ENCODE results near the gene STEAP3. TPM values are rescaled to one million over a fixed set of nuclear protein-coding genes. Genes with fewer than 3 reads are reported as not detected.

Gene STEAP3
- total RNA-seq, 1 donor = 13.5 TPM

DNA sequence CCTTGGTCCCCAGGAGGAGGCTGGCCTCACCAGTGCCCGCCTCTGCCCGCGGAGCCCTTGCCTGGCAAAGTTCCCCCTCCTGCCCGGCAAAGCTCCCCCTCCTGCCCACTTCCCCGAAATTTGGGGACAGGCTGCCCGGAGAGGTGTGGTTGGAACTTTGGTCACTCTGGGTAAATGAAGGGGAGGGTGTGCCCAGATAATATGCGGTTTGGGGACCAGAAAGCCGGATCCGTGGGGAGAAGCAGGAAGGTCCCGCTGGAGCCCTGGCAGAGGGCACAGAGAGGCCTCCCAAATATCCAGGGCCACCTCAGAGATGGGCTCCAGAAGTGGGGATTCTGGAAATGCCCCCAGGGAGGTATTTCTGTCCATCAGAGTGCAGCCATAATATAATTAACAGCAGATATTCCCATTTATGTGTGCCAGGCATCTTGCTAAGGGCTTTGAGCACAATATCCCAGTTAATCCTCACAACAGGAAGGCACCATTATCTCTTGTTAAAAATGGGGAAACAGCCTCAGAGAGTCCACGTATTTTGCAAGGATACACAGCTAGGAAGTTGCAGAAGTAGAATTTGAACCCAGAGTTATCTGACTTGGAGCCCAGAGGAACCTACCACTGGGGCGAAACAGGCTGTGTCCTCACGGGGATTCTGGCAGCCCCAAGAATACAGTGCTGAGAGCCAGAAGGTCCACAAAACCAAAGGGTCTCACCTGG lies 914 bp downstream of the STEAP3 start:
- no peak for DNase-seq (ENCODE audit: low read depth in 2 of 3, low spot score in 2 of 3)

DNA sequence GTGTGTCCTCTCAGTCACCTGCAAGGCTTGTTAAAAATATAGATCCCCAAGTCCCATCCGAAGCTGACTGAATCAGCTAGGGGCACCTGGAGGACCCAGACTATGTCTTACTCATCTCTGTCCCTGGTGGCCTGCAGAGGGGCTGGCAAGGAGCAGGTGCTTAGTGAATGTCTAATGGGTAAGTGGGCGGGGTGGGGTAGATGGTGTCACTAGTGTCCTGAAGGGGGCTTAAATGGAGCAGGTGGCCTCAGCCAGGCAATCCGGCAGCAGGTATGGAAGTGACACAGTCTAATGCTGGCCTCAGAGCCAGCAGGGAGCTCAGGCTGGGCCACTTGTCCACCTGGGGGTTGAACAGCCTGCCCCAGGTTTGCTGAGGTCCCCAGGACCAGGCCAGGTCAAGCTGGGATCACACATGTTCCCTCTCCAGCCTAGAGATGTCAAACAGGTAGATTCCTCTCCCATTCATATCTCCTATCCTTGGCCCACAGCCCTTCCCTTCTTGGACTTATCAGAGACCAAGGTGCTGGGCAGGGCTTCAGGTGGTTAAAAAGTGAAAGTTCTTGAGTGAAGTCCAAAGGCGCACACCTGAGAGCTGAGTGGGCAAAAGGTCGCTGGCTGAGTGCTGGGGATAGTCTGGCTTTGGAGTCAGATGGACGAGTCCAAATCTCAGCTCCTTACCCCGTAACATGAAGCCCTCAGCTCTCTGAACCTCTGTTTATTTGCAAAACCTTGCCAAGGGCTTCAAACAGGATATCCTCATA lies 1.7 kb downstream of the STEAP3 start:
- peak in 1 of 3 donors; percentile 9 for DNase-seq (ENCODE audit: low read depth in 2 of 3, low spot score in 2 of 3)

DNA sequence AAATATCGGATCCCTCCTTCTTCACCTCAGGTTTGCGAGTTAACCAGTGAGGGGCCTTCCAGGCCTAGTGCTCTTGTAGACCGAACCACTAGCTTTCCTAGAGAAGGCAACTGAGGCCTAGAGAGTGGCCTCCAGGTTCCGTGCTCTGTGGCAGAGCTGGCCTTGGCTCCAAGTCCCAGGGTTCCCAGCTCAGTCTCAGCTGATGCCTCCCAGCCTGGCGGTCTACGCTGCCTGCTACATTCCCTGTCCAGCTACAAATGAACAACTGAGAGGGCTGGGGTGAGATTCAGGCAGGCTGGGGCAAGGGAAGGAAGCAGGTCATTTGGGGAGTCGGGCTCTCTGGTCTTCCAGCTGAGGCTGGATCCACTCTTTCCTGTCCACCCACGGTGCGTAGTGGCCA lies 2.3 kb downstream of the STEAP3 start:
- no peak for DNase-seq (ENCODE audit: low read depth in 2 of 3, low spot score in 2 of 3)

DNA sequence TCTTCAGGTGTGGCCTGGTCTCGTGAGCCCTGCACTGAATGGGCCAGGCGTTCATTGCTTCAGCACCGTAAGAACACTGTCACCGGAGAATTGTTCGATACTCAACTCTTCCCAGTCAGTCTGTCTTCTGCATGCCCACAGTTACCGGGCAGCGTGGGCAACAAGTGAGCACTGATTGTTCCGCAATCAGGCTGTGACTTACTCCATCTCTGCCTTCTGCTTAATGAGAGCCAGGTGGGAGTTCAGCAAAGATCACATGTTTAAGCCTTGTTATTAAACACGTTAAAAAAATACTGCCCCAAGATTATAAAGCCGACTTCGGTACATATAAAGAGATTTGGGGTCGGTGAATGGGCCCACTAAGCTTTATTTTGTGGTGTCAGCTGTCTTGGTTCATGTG lies 3.7 kb downstream of the STEAP3 start:
- no peak for DNase-seq (ENCODE audit: low read depth in 2 of 3, low spot score in 2 of 3)

DNA sequence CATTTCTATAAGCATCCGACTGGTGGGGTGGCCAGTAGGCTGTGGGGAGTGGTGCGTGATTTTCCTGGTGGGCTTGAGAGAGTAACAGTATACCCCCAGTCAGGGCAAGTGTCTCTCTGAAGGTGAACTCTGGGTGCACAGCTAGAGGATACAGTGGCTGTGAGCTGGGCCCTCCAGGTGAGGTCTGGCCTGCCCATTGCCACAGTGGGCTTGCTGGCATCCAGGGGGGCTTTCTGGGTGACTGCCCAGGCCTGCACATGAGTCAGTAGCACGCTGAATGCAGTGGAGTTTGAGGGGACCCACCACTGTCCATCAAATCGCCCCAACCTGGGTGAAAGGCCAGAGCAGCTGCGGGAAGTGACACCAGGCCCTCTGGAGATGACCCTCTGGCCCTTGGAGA lies 4.5 kb downstream of the STEAP3 start:
- no peak for DNase-seq (ENCODE audit: low read depth in 2 of 3, low spot score in 2 of 3)

DNA sequence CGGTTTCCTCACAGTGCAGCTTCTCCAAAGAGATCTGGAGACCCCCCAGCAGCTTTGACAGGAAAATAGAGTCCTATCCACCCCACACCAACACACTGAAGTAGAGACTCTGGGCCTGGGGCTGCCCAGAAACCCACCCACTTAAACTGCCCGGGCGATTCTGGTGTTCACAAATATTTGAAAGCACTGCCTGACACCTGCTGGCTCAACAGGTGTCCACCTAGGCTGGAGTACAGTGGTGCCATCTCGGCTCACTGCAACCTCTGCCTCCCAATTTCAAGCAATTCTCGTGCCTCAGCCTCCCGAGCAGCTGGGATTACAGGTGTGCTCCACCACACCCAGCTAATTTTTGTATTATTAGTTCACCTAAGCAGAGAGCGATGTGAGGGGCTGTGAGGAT lies 5.3 kb downstream of the STEAP3 start:
- no peak for DNase-seq (ENCODE audit: low read depth in 2 of 3, low spot score in 2 of 3)

DNA sequence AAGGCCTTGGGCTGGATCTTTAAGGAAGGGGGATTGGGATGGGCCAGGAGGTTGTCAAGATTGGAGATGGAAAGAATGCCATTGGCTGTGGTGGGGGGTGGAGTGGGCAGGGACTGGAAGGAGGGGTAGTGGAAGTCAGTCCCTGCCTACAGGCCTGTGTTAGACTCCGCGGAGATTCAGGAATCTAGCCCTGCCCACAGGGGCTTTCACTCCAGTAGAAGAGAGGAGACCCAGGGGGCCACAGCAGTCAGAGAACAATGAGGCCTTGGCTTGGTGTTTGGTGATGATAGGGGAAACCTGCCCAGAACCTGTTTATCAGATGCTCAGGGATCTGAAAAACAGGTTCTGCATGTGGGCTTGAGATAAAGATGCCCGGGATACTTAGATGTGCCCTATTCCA lies 6.1 kb downstream of the STEAP3 start:
- no peak for DNase-seq (ENCODE audit: low read depth in 2 of 3, low spot score in 2 of 3)

DNA sequence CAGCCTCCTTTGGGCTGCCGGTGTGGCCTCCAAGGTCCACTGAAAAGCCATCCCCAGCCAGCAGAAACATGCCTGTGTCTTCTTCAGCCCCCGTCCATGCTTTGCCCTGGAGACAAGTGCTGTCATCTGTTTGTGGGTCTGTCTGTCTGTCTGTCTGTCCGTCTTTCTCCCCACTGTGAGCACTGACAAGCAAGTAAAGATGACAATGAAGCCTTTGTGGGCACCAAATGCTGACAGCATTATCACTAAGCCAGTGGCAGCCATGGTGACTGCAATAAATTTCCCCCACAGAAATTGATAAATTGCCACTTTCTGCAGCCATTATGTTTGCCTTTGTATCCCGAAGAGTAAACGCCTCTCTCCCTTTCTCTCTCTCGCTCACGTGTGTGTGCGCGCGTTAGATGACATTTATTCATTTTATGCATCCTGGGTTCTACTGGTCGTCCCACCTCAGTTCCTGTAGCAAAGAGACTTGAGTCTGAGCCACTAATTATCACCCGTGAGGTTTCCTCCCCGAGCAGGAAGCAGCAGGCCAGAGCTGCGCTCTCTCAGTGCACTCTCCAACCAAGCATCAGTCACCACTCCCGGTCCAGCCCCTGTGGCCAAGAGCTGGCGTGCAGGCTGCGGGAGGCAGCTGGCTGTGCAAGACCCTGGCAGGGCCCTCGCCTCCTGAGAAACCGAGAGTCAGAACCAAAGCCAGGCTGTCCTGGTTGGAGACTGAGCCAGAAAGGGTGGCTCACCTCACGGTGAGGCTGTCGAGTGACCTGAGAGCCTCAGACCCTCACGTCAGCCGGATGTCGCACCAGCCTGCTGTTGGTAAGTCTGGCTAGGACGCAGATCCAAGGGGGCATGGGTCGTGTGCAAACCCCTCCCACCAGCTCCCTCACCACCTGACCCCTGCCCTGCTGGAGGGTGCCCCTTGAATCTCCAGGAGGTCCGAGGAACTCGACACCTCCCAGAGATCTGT lies 6.9 kb downstream of the STEAP3 start:
- no peak for DNase-seq (ENCODE audit: low read depth in 2 of 3, low spot score in 2 of 3)

DNA sequence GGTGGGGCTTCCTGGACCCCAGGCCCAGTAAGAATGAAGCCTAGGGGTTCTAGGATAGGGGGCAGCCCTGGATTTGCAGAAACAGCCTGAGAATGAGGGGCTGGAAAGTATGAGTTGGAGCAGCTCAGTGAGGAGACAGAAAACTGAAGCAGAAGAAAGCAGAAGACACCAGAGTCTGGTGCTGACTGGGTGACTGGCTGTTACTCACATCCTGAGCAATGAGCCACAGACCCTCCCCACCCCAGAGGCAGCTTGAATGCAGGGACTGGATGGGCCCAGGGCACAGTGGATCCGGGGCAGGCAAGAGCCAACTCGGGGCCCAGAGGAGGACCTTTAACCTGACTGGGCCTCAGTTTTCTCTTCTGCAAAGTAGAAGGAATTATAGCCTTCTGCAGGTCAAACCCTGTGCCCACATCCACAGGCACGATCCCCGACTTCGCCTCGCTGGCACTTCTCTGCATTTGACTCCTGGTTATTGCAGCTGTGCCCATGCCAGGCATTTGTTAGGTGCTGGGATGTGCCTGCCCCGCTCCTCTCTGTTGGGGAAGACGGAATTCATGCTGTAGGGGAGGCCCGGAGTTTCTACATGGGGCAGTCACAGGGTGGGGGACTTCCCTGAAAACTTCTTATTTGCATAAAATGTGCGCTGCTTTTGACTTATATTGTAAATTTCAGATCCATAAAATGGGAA lies 8.5 kb downstream of the STEAP3 start:
- DNase-seq (ENCODE audit: low read depth in 2 of 3, low spot score in 2 of 3) = no peak

DNA sequence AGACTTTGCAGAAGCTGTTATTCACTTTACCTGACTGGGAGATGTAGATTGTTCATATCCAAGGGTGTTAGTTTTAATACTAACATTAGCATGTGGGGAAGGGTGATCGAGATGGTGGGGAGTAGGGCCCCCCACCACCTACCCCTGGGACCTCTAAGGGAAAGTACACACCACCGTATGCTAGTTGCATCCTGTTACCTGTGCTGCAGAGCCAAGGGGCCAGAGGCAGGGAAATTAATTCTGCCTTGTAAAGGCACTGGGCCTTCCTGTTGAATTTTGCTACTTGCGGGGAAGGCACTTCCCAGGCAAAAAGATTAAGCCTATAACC lies 9.0 kb downstream of the STEAP3 start:
- no peak for DNase-seq (ENCODE audit: low read depth in 2 of 3, low spot score in 2 of 3)

DNA sequence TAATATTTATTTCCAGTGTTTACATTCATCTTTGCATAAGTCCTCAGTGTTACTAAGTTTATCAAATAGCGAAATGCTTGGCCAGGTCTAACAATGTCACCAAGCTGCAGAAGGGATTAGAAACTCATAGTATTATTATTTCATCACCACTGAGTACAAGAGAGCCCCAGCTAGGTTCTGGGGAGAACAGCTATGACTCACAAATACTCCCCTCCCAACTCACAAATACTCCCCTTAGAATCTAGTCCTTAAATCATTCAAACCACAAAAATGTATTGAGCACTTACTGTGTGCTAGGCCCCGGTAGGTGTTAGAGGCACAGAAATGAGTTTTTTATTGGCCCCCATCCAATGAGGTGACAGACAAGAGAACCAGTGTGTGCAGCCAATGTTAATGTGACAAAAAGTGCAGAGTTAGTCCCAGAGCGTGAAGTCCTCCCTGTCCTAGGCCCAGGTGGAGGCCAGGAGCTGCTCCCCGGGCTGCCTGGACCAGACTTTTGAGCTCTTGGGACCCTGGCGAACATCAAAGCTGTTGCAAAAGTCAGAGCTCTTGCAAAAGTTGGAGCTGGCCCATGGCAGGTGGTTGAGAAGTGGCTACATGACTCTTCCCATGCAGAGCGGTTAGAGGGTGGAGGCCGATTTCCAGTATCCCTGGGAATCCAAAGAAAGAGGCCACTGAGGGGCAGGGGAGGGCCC lies 9.8 kb downstream of the STEAP3 start:
- no peak for DNase-seq (ENCODE audit: low read depth in 2 of 3, low spot score in 2 of 3)

DNA sequence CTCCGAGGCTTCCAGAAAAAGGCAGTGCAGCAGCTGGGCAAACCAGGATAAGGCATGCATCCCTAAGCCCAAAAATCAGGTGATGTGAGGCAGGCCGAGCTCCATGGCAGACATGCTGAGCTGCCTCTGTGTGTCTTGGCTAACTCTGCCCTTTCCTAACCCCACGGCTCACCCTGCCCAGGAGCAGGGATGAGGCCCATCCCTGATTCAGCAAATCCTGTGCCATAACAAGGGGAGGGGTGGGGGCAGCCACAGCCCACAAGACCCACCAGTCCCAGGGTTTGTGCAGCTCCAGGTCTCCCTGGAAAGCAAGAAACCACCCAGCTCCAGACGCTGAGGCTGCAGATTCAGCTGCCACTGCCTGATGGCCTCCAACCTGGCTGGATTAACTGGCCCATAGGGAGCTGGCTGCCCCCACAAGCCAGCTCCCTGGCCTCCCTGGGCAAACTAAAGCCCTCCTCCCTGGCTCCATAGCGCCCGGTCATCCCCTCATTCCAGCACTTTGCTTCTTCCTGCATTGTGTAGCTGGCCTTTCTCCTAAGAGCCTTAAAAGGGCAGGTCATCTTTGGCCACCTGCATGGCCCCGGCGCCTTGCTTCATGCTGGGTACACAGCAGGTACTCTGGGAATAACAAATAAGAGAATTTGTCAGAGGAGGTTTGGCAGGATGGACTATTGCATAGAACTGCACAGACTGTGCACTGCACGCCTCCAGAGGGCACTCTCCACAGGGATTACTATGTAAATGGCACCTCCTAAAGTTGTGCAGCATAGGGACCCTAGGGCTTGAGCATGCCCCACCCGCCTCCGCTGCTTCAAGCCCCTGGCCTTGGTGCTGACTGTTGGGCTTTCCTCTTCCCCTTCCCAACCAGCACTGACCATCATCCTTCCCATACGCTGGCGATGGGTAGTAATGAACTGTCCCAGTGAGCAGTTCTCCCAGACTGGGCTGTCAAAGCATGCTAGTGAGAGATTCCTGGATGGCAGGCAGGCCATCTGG lies 10.7 kb downstream of the STEAP3 start:
- DNase-seq (ENCODE audit: low read depth in 2 of 3, low spot score in 2 of 3) = no peak

DNA sequence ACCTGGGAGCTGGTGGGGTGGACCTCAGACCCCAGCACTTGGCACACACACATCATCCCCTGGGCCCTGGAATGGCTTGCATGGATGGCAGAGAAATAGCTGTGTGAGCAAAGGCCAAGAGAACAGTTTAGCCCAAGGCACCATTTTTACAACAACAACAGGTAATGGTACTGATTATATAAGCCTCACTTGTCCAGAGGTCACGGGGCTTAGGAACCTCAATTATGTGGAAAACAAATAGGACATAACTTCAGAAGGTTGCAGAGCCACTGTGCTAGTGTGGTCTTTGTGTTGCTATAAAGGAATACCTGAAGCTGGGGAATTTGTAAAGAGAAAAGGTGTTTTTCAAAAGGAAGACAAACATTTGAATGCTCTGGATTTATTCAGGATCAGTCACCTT lies 13.2 kb downstream of the STEAP3 start:
- no peak for DNase-seq (ENCODE audit: low read depth in 2 of 3, low spot score in 2 of 3)

DNA sequence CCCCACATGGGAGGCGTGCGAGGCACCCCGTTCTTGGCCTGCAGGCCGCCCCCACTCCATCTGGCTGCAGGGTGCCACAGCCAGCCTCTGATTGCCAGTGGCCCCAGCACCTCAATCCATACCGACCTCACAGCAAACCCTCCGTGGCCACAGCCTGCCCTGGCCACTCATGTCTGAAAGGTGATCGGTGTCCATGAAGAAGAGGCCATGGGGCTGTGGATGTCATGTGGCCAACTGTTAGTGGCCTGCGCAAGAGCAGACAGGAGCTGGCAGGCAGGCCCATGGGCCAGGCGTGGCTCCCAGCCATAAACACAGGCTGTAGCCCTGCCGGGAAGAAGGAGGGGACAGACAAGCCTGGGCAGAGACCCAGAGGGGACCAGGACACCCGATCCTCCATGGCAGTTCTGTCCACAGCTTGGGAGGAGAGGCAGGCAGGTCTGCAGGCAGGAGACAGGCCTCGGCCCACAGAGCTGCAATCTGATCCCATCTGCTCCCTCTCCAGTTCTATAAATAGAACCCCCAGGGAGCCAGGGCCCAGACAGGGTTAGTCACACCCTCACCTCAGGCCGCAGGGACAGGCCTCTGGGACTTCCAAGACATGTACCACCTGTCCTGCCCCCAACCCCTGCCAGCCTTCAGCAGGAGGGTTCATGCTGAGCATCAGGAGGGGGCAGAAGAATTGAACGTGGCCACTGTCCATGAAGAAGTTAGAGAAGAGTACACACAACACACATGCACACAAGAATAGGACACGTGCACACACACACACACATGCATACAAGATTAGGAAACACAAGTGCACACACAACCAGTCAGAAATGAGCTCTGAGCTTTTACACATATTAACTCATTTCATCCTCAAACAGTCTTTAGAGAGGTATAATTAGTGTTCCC lies 16.9 kb downstream of the STEAP3 start:
- DNase-seq (ENCODE audit: low read depth in 2 of 3, low spot score in 2 of 3) = no peak

DNA sequence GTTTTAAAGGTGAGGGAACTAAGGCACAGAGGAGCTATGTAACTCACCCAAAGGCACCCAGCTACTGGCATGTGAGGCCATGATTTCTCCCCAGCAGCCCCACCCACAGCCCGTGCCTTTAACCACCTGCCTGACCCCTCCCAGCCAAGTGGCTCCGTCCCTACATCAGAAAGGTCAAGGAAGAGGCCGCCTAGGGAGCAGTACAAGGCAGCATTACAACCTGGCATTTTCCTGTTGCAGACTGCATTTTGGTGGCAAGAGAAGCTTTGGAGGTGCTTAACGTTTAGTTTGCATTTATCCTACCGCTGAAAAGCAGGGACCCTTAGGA lies 17.5 kb downstream of the STEAP3 start:
- DNase-seq (ENCODE audit: low read depth in 2 of 3, low spot score in 2 of 3) = no peak

DNA sequence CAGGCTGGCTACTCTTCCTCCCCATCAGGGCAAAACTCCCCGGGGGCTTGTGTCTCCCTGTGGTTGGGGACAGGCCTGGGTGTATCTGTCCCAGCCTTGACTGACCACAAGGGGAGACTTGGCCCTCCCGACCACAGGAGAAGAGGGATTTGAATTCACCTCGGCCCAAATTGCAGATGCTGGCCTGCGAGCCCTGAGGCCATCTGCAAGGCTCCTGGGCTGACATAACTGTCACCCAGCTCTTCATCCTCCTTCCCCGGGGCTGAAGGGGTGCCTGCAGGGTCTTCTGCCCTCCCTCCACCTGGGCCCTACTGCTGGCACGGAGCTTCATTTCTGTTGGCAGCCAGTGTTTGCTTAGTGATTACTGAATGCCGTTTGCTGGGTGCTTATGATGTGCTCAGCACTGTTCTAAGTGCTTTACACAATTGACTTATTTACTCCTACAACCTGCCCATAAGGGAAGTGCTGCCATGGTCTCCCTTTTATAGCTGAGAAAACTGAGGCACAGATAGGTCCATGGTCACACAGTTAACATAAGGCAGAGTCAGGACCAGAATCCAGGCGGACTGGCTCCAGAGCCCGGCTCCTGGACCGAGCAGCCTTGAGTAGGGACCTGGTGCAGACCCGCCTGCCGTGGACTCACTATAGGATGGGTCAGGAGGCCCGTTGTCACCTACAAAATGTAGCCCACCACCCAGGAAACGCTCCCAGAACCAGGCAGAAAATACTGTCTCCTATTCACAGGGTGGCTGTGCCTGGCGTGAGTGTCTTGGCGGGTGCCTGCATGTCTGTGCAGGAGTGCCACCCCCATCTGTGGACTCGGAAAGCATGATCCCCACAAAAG lies 18.9 kb downstream of the STEAP3 start:
- DNase-seq (ENCODE audit: low read depth in 2 of 3, low spot score in 2 of 3) = no peak

DNA sequence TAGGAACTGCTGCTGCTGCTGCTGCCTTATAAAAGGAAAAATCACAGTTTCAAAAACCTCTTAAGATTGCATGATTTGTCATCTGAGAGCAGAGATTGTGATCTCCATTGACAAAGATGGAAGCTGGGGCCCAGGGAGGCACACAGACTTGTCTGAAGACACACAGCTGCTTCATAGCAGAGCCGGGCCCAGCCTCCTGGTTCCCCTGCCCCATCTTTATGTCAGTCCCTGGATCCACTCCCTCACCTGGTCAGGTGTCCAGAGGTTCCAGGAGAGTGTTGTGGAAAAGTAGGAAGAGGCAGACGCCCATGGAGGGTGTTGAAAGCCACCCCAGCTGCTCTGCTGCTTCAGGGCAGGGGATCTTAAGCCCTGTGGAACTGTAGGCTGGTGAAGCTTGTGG lies 20.0 kb downstream of the STEAP3 start:
- DNase-seq (ENCODE audit: low read depth in 2 of 3, low spot score in 2 of 3) = no peak
